Smooth muscle cell (in vitro differentiated cells): ENCODE data around the gene CAMK4. TPM values are rescaled to one million over a fixed set of nuclear protein-coding genes. Genes with fewer than 3 reads are reported as not detected.

Source experiments
- DNase-seq: peaks from one replicate; lab custom pipeline; 2025; ENCODE audit not compliant: unreplicated experiment; lab: John Stamatoyannopoulos, UW
- H2AFZ ChIP-seq: fragments of 200-600 bp; sonication (generic); 2 replicates; pipeline ENCODE4 v1.6.0; 2016; ENCODE audit warnings: antibody characterized with exemption, low read depth, mild to moderate bottlenecking
- H3F3A ChIP-seq: fragments of 200-600 bp; sonication (generic); 2 replicates; pipeline ENCODE4 v1.6.0; 2017; ENCODE audit warnings: antibody characterized with exemption, low read depth
- H3K27ac ChIP-seq: fragments of 200-600 bp; sonication (generic); 2 replicates; pipeline ENCODE4 v1.5.1; 2016; ENCODE audit warnings: low read depth, mild to moderate bottlenecking
- H3K27me3 ChIP-seq: fragments of 200-600 bp; sonication (generic); 2 replicates; pipeline ENCODE4 v1.6.1; 2016; ENCODE audit warnings: low read depth, mild to moderate bottlenecking
- H3K36me3 ChIP-seq: fragments of 200-600 bp; sonication (generic); 2 replicates; pipeline ENCODE4 v1.5.1; 2016; ENCODE audit warnings: low read depth
- H3K4me1 ChIP-seq: fragments of 200-600 bp; sonication (generic); 2 replicates; pipeline ENCODE4 v1.5.1; 2016; ENCODE audit warnings: low read depth
- H3K4me2 ChIP-seq: fragments of 200-600 bp; sonication (generic); 2 replicates; pipeline ENCODE4 v1.6.0; 2016; ENCODE audit warnings: mild to moderate bottlenecking
- H3K4me3 ChIP-seq: fragments of 200-600 bp; sonication (generic); 2 replicates; pipeline ENCODE4 v1.5.1; 2016; ENCODE audit warnings: mild to moderate bottlenecking
- H3K79me2 ChIP-seq: fragments of 200-600 bp; sonication (generic); 2 replicates; pipeline ENCODE4 v1.6.0; 2016; ENCODE audit warnings: low read depth, mild to moderate bottlenecking
- H3K9ac ChIP-seq: fragments of 200-600 bp; sonication (generic); 2 replicates; pipeline ENCODE4 v1.6.0; 2016; ENCODE audit warnings: low read depth
- H3K9me3 ChIP-seq: fragments of 200-600 bp; sonication (generic); replicated peaks from 2 replicates; pipeline ENCODE4 v1.5.1; 2016; ENCODE audit warnings: low read depth
- H4K20me1 ChIP-seq: fragments of 200-600 bp; sonication (generic); 2 replicates; pipeline ENCODE4 v1.6.0; 2016; ENCODE audit warnings: low read depth
- CTCF ChIP-seq: fragments of 200-600 bp; sonication (generic); IDR thresholded peaks from 2 replicates; pipeline ENCODE4 v1.5.1; 2017; ENCODE audit warnings: borderline replicate concordance, mild to moderate bottlenecking, antibody characterized with exemption; ENCODE audit not compliant: insufficient read depth, poor library complexity, severe bottlenecking
- WGBS: methylation state at CpG from one replicate; pipeline ENCODE4 v1.1.7; 2016; ENCODE audit warnings: low lambda C conversion rate; 5-methylcytosine and 5-hydroxymethylcytosine counted together
- polyA plus RNA-seq: library from polyadenylated mRNA; unstranded; fragments of >200 nt; fragmentation: Nextera tagmentation; extraction: Ambion mirVana; gene quantifications from 2 replicates; pipeline ENCODE4 v1.2.1, GENCODE V29; 2016
- total RNA-seq: library from RNA; depleted of rRNA; stranded (reverse); fragments of >200 nt; gene quantifications from 2 replicates; pipeline ENCODE4 v1.2.3, GENCODE V29; 2014

The CAMK4 gene
- total and polyA plus RNA-seq, 2 experiments from 2014 or later = 1.1 to 3.6 TPM

- Histone ChIP-seq H3K4me2 (no peak overlapping the region), H4K20me1 (no peaks in the 10 kb centered on the region), H2AFZ (no peak overlapping the region), H3K9me3 (no peaks in the 10 kb centered on the region), H3K27ac (no peak overlapping the region), H3K27me3 (peaks cover 24% of the 10 kb centered on the region), H3K79me2 (no peaks in the 10 kb centered on the region), H3K4me3 (no peak overlapping the region), H3K9ac (no peak overlapping the region), H3F3A (no peaks in the 10 kb centered on the region), H3K4me1 (peaks cover 3% of the 10 kb centered on the region), H3K36me3 (no peaks in the 10 kb centered on the region)
- WGBS = 97% methylated on average over 2 of the region's 2 CpGs
- TF ChIP-seq CTCF = no peak
- no peak for DNase-seq
These were observed 4.5 kb downstream of the CAMK4 start for GRCh38 chr5:111228520-111229220.

DNA sequence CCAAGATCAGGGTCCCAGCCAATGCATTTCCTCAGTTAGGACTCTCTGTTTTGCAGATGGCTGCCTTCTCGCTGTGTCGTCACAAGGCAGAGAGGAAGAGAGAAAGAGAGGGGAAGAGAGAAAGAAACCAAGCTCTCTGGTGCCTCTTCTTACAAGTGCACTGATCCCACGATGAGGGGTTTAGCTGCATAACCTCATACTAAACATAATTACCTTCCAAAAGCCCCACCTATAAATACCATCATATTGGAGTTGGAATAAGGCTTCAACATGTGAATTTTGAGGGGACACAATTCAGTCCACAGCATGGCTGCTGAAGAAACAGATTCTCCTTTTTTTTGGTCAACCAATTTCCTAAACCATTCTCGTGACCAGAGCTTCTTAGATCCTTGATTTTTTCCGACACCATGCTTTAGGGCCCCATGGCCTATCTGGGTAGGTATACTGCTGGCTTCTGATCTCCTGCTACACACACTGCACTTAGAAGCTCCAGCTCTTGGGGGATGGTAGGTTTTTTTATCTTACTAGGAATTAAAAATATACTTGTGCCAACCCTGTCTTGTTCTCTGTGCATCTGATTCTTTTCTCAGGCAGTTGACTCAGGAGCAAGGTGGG, 5.1 kb downstream of the CAMK4 start:
- Histone ChIP-seq H3K79me2 (no peaks in the 10 kb centered on the region), H3K9me3 (no peaks in the 10 kb centered on the region), H3K27me3 (peaks cover 22% of the 10 kb centered on the region), H2AFZ (no peak overlapping the region), H3K4me2 (no peak overlapping the region), H3F3A (no peaks in the 10 kb centered on the region), H3K4me3 (no peak overlapping the region), H3K4me1 (peaks cover 3% of the 10 kb centered on the region), H3K36me3 (no peaks in the 10 kb centered on the region), H3K9ac (no peak overlapping the region), H4K20me1 (no peaks in the 10 kb centered on the region), H3K27ac (no peak overlapping the region)
- WGBS = 91% methylated on average over 5 of the region's 5 CpGs
- TF ChIP-seq CTCF = no peak
- no peak for DNase-seq

- Histone ChIP-seq H3K9me3 (no peaks in the 10 kb centered on the region), H3K27ac (no peak overlapping the region), H3K79me2 (no peaks in the 10 kb centered on the region), H3F3A (no peaks in the 10 kb centered on the region), H4K20me1 (no peaks in the 10 kb centered on the region), H2AFZ (no peak overlapping the region), H3K9ac (no peak overlapping the region), H3K4me1 (no peaks in the 10 kb centered on the region), H3K36me3 (no peaks in the 10 kb centered on the region), H3K27me3 (peaks cover 13% of the 10 kb centered on the region), H3K4me2 (no peak overlapping the region), H3K4me3 (no peak overlapping the region)
- 86% methylated on average over 4 of the region's 4 CpGs for WGBS
- no peak for TF ChIP-seq CTCF
- no peak for DNase-seq
These were observed 6.0 kb downstream of the CAMK4 start for GRCh38 chr5:111229871-111230810.
